K562 (cell line): ENCODE results near the gene LRRC8C. TPM values are rescaled to one million over a fixed set of nuclear protein-coding genes. Genes with fewer than 3 reads are reported as not detected.
A peak's percentile ranks its signal among the peaks of the same experiment; 100 is the strongest.

Source experiments
- ATF7 ChIP-seq: fragments of 450-650 bp; IDR thresholded peaks from 2 replicates; pipeline ENCODE4 v1.7.1; 2014; ENCODE audit warnings: mild to moderate bottlenecking, moderate library complexity
- CBX2 ChIP-seq: fragments of 200-600 bp; sonication (generic); IDR thresholded peaks from one replicate; pipeline ENCODE4 v1.6.1; 2012; ENCODE audit warnings: mild to moderate bottlenecking, low read length, inconsistent platforms; ENCODE audit not compliant: insufficient read depth, poor library complexity, severe bottlenecking
- ERF ChIP-seq: fragments of 450-650 bp; formaldehyde crosslinking; IDR thresholded peaks from 2 replicates; pipeline ENCODE4 v1.4.0; 2020; ENCODE audit warnings: mild to moderate bottlenecking, mixed read lengths
- NFATC3 ChIP-seq: fragments of 450-650 bp; IDR thresholded peaks from 2 replicates; pipeline ENCODE4 v1.6.1; 2017; ENCODE audit warnings: mild to moderate bottlenecking
- PTRF ChIP-seq: fragments of 450-650 bp; IDR thresholded peaks from 2 replicates; pipeline ENCODE4 v1.6.1; 2016; ENCODE audit warnings: mild to moderate bottlenecking, missing genetic modification characterization, missing compliant biosample characterization
- RB1 ChIP-seq: fragments of 450-650 bp; IDR thresholded peaks from 2 replicates; pipeline ENCODE4 v1.6.1; 2017; ENCODE audit warnings: low read depth, mild to moderate bottlenecking
- RBM17 ChIP-seq: fragments of 200-400 bp; formaldehyde crosslinking; IDR thresholded peaks from 2 replicates; pipeline ENCODE4 v1.6.1; 2017; ENCODE audit warnings: low read depth, mild to moderate bottlenecking, low read length, borderline replicate concordance
- SMAD4 ChIP-seq: fragments of 250-450 bp; sonication (Bioruptor Pico); conservative IDR thresholded peaks from 2 replicates; pipeline ENCODE4 v1.8.0; 2021; ENCODE audit warnings: inconsistent platforms, mild to moderate bottlenecking, moderate library complexity
- SNIP1 ChIP-seq: fragments of 450-650 bp; IDR thresholded peaks from 2 replicates; pipeline ENCODE4 v1.7.1; 2017; ENCODE audit warnings: low read depth, mild to moderate bottlenecking
- THAP12 ChIP-seq: fragments of 250-450 bp; sonication (Bioruptor Pico); IDR thresholded peaks from 2 replicates; pipeline ENCODE4 v1.9.0; 2021; ENCODE audit warnings: mild to moderate bottlenecking, inconsistent platforms
- YBX1 ChIP-seq: fragments of 450-650 bp; IDR thresholded peaks from 2 replicates; pipeline ENCODE4 v1.7.1; 2016; ENCODE audit warnings: mild to moderate bottlenecking
- ZNF146 ChIP-seq: IDR thresholded peaks from one replicate; pipeline ENCODE4 v1.6.1; 2018; ENCODE audit warnings: missing compliant biosample characterization; ENCODE audit not compliant: unreplicated experiment
- ZNF224 ChIP-seq: sonication (generic); formaldehyde crosslinking; IDR thresholded peaks from 2 replicates; pipeline ENCODE4 v1.8.0; 2022; ENCODE audit warnings: mild to moderate bottlenecking, missing genetic modification reagents
- ZNF586 ChIP-seq: fragments of 450-650 bp; formaldehyde crosslinking; conservative IDR thresholded peaks from 2 replicates; pipeline ENCODE4 v1.4.0; 2020; ENCODE audit warnings: mild to moderate bottlenecking, moderate library complexity
- polyA plus RNA-seq, 8 experiments: library from polyadenylated mRNA; depleted of rRNA in 4 of 8; stranded (reverse) in 5 of 8; unstranded in 3 of 8; fragments of >200 nt; fragmentation: Nextera tagmentation in 2 of 8; fragmentation: Illumina TruSeq in 1 of 8; extraction: Ambion mirVana in 2 of 8; extraction: Trizol in 1 of 8; gene quantifications; 2 replicates each; pipeline versions ENCODE4 v1.2.1 to v1.2.3, GENCODE V29; 2011 to 2014; ENCODE audit warnings: inconsistent platforms in 1 of 8, missing spikeins in 1 of 8
- total RNA-seq, 7 experiments: library from RNA; depleted of rRNA in 6 of 7; stranded (reverse); fragments of >200 nt in 6 of 7; fragmentation: Illumina TruSeq in 2 of 7; extraction: Trizol in 2 of 7; gene quantifications; 2 replicates each; pipeline versions ENCODE4 v1.2.1 to v1.2.3, GENCODE V29; 2011 to 2021; ENCODE audit warnings: low replicate concordance in 1 of 7
- TF ChIP-seq, protein P1 (sequence below): fragments of 450-650 bp; IDR thresholded peaks from 2 replicates; pipeline ENCODE4 v1.6.1; 2016; ENCODE audit warnings: mild to moderate bottlenecking, moderate library complexity

LRRC8C gene
- total and polyA plus RNA-seq, 9 of the 15 experiments (the other 6 are each of a cell fraction or from before 2014, with no cell fraction given) = 1.00 to 12.5 (median 4.5) TPM

- TF ChIP-seq THAP12 (CRISPR knock-in tag) = 0 out of 2 replicates have a peak, but pooled peaks have one; percentile 54
- TF ChIP-seq NFATC3 = no peak
- TF ChIP-seq RBM17 = no peak
- TF ChIP-seq ZNF146 = no peak
- TF ChIP-seq ATF7 = peak; percentile 72
- 0 out of 2 replicates have a peak, but pooled peaks have one; percentile 27 for TF ChIP-seq ERF (CRISPR knock-in tag)
- TF ChIP-seq CBX2 = no peak
- TF ChIP-seq, protein P1, sequence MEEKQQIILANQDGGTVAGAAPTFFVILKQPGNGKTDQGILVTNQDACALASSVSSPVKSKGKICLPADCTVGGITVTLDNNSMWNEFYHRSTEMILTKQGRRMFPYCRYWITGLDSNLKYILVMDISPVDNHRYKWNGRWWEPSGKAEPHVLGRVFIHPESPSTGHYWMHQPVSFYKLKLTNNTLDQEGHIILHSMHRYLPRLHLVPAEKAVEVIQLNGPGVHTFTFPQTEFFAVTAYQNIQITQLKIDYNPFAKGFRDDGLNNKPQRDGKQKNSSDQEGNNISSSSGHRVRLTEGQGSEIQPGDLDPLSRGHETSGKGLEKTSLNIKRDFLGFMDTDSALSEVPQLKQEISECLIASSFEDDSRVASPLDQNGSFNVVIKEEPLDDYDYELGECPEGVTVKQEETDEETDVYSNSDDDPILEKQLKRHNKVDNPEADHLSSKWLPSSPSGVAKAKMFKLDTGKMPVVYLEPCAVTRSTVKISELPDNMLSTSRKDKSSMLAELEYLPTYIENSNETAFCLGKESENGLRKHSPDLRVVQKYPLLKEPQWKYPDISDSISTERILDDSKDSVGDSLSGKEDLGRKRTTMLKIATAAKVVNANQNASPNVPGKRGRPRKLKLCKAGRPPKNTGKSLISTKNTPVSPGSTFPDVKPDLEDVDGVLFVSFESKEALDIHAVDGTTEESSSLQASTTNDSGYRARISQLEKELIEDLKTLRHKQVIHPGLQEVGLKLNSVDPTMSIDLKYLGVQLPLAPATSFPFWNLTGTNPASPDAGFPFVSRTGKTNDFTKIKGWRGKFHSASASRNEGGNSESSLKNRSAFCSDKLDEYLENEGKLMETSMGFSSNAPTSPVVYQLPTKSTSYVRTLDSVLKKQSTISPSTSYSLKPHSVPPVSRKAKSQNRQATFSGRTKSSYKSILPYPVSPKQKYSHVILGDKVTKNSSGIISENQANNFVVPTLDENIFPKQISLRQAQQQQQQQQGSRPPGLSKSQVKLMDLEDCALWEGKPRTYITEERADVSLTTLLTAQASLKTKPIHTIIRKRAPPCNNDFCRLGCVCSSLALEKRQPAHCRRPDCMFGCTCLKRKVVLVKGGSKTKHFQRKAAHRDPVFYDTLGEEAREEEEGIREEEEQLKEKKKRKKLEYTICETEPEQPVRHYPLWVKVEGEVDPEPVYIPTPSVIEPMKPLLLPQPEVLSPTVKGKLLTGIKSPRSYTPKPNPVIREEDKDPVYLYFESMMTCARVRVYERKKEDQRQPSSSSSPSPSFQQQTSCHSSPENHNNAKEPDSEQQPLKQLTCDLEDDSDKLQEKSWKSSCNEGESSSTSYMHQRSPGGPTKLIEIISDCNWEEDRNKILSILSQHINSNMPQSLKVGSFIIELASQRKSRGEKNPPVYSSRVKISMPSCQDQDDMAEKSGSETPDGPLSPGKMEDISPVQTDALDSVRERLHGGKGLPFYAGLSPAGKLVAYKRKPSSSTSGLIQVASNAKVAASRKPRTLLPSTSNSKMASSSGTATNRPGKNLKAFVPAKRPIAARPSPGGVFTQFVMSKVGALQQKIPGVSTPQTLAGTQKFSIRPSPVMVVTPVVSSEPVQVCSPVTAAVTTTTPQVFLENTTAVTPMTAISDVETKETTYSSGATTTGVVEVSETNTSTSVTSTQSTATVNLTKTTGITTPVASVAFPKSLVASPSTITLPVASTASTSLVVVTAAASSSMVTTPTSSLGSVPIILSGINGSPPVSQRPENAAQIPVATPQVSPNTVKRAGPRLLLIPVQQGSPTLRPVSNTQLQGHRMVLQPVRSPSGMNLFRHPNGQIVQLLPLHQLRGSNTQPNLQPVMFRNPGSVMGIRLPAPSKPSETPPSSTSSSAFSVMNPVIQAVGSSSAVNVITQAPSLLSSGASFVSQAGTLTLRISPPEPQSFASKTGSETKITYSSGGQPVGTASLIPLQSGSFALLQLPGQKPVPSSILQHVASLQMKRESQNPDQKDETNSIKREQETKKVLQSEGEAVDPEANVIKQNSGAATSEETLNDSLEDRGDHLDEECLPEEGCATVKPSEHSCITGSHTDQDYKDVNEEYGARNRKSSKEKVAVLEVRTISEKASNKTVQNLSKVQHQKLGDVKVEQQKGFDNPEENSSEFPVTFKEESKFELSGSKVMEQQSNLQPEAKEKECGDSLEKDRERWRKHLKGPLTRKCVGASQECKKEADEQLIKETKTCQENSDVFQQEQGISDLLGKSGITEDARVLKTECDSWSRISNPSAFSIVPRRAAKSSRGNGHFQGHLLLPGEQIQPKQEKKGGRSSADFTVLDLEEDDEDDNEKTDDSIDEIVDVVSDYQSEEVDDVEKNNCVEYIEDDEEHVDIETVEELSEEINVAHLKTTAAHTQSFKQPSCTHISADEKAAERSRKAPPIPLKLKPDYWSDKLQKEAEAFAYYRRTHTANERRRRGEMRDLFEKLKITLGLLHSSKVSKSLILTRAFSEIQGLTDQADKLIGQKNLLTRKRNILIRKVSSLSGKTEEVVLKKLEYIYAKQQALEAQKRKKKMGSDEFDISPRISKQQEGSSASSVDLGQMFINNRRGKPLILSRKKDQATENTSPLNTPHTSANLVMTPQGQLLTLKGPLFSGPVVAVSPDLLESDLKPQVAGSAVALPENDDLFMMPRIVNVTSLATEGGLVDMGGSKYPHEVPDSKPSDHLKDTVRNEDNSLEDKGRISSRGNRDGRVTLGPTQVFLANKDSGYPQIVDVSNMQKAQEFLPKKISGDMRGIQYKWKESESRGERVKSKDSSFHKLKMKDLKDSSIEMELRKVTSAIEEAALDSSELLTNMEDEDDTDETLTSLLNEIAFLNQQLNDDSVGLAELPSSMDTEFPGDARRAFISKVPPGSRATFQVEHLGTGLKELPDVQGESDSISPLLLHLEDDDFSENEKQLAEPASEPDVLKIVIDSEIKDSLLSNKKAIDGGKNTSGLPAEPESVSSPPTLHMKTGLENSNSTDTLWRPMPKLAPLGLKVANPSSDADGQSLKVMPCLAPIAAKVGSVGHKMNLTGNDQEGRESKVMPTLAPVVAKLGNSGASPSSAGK = peak; percentile 74
- TF ChIP-seq YBX1 = no peak
- TF ChIP-seq PTRF (tag) = no peak
- peak; percentile 78 for TF ChIP-seq RB1
- TF ChIP-seq SMAD4 (CRISPR knock-in tag) = no peak
- no peak for TF ChIP-seq ZNF586
- TF ChIP-seq ZNF224 = no peak
- no peak for TF ChIP-seq SNIP1
These were observed 130.1 kb downstream of the LRRC8C start (continued) for GRCh38 chr1:89762779-89763648.
